ENCODE measurements around the gene ULBP1. TPM values are rescaled to one million over a fixed set of nuclear protein-coding genes. Genes with fewer than 3 reads are reported as not detected.
"Not testable (repeated sequence)": the region's sequence is repeated elsewhere in the genome, so short reads cannot be mapped to it uniquely, and the experiment has no call there.

The ULBP1 gene
- total RNA-seq, 1 experiment from 2014 or later: not detected

GRCh38 chr6:149941583-149942460 is 21.9 kb upstream of the ULBP1 start, which contains the start of gene ULBP2:
Gene ULBP2 (plus strand): TSS chr6:149942014. CDS start chr6:149942073, 59 bp downstream.
- ChIA-PET CTCF (interaction anchor here (0.6 to 1.3 kb wide), 2 partner anchors 75 to 127 kb away, joined by 3 to 5 read pairs; no protein-coding TSS in a partner anchor), POLR2A (no interaction called here)
- TF ChIP-seq CTCF (IDR thresholded peaks at IDR 0.05; ENCODE audit: unreplicated experiment): no peak
- peak; percentile 96 for DNase-seq (ENCODE audit: unreplicated experiment)
- Mint-ChIP-seq H3K4me1 (ENCODE audit: insufficient read depth, unreplicated experiment) (peaks cover 11% of the 10 kb centered on the region), H3K36me3 (ENCODE audit: insufficient read depth, unreplicated experiment) (peaks cover 4% of the 10 kb centered on the region), H3K4me3 (ENCODE audit: unreplicated experiment) (peak within 1 kb of the TSS; percentile 81), H3K27ac (ENCODE audit: low read depth, unreplicated experiment) (no peak within 1 kb of the TSS), H3K9me3 (ENCODE audit: unreplicated experiment) (no peaks in the 10 kb centered on the region), H3K27me3 (ENCODE audit: insufficient read depth, unreplicated experiment) (peaks cover 10% of the 10 kb centered on the region)
- BruUV-seq (replicated peaks): TSS peak; percentile 42
- intact Hi-C loops (cut with micrococcal nuclease): no loop called here

DNA sequence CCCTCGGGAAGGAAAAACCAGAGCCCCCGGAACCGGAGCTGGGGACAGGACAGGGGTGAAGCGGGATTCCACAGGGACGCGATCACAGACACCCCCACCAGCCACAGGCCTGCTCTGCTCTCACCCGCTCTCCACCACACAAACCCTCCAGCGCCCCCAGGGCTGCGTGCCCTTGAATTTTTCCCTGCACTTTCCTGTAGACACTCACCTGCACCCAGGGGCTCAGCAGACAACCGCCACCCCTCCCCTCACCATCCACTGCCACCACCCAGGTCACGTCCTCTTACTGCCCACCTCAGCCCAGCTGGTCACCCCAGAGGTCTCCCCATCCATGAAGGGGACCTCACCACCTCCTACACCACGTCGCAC is 21.3 kb upstream of the ULBP1 start:
- CTCF ChIA-PET: interaction anchor here (1.3 kb wide), 1 partner anchor 108 kb away, joined by 3 read pairs; no protein-coding TSS in a partner anchor
- DNase-seq (ENCODE audit: unreplicated experiment): no peak
- Mint-ChIP-seq H3K27ac (ENCODE audit: low read depth, unreplicated experiment) (no peak overlapping the region), H3K36me3 (ENCODE audit: insufficient read depth, unreplicated experiment) (peaks cover 6% of the 10 kb centered on the region), H3K27me3 (ENCODE audit: insufficient read depth, unreplicated experiment) (peaks cover 10% of the 10 kb centered on the region), H3K4me1 (ENCODE audit: insufficient read depth, unreplicated experiment) (peaks cover 11% of the 10 kb centered on the region), H3K9me3 (ENCODE audit: unreplicated experiment) (no peaks in the 10 kb centered on the region), H3K4me3 (ENCODE audit: unreplicated experiment) (peak overlapping the region; percentile 81)
- no TSS peak for BruUV-seq (replicated peaks)
- intact Hi-C loops (cut with micrococcal nuclease): no loop called here
- POLR2A ChIA-PET: no interaction called here
- no peak for TF ChIP-seq CTCF (IDR thresholded peaks at IDR 0.05; ENCODE audit: unreplicated experiment)

GRCh38 chr6:149943321-149943720 is 20.4 kb upstream of the ULBP1 start:
- peaks cover 12% of the 10 kb centered on the region for H3K36me3 Mint-ChIP-seq (ENCODE audit: insufficient read depth, unreplicated experiment)
- H3K27ac Mint-ChIP-seq (ENCODE audit: low read depth, unreplicated experiment); DNase-seq (ENCODE audit: unreplicated experiment); POLR2A ChIA-PET; H3K9me3 Mint-ChIP-seq (ENCODE audit: unreplicated experiment); intact Hi-C loops (cut with micrococcal nuclease); H3K27me3 Mint-ChIP-seq (ENCODE audit: insufficient read depth, unreplicated experiment); BruUV-seq (replicated peaks): not testable (repeated sequence)
- CTCF ChIA-PET: interaction anchor here (1.3 kb wide), 1 partner anchor 109 kb away, joined by 3 read pairs; no protein-coding TSS in a partner anchor
- peaks cover 11% of the 10 kb centered on the region for H3K4me1 Mint-ChIP-seq (ENCODE audit: insufficient read depth, unreplicated experiment)
- peak overlapping the region; percentile 81 for H3K4me3 Mint-ChIP-seq (ENCODE audit: unreplicated experiment)

- H3K27me3 Mint-ChIP-seq (ENCODE audit: insufficient read depth, unreplicated experiment); intact Hi-C loops (cut with micrococcal nuclease); DNase-seq (ENCODE audit: unreplicated experiment); POLR2A ChIA-PET; H3K9me3 Mint-ChIP-seq (ENCODE audit: unreplicated experiment); H3K4me3 Mint-ChIP-seq (ENCODE audit: unreplicated experiment); BruUV-seq (replicated peaks); CTCF ChIA-PET; H3K4me1 Mint-ChIP-seq (ENCODE audit: insufficient read depth, unreplicated experiment); H3K27ac Mint-ChIP-seq (ENCODE audit: low read depth, unreplicated experiment): not testable (repeated sequence)
- peaks cover 12% of the 10 kb centered on the region for H3K36me3 Mint-ChIP-seq (ENCODE audit: insufficient read depth, unreplicated experiment)
These were observed 18.5 kb upstream of the ULBP1 start for GRCh38 chr6:149945276-149945675.

- H3K9me3 Mint-ChIP-seq (ENCODE audit: unreplicated experiment); H3K4me3 Mint-ChIP-seq (ENCODE audit: unreplicated experiment); H3K4me1 Mint-ChIP-seq (ENCODE audit: insufficient read depth, unreplicated experiment); CTCF ChIA-PET; intact Hi-C loops (cut with micrococcal nuclease); BruUV-seq (replicated peaks); H3K27ac Mint-ChIP-seq (ENCODE audit: low read depth, unreplicated experiment); H3K27me3 Mint-ChIP-seq (ENCODE audit: insufficient read depth, unreplicated experiment); POLR2A ChIA-PET; DNase-seq (ENCODE audit: unreplicated experiment): not testable (repeated sequence)
- H3K36me3 Mint-ChIP-seq (ENCODE audit: insufficient read depth, unreplicated experiment): peaks cover 12% of the 10 kb centered on the region
These were observed 17.1 kb upstream of the ULBP1 start for GRCh38 chr6:149946631-149947030.

GRCh38 chr6:149947533-149947932 is 16.2 kb upstream of the ULBP1 start:
- H3K27ac Mint-ChIP-seq (ENCODE audit: low read depth, unreplicated experiment); DNase-seq (ENCODE audit: unreplicated experiment); BruUV-seq (replicated peaks); H3K4me1 Mint-ChIP-seq (ENCODE audit: insufficient read depth, unreplicated experiment); H3K4me3 Mint-ChIP-seq (ENCODE audit: unreplicated experiment); H3K9me3 Mint-ChIP-seq (ENCODE audit: unreplicated experiment); CTCF ChIA-PET; POLR2A ChIA-PET; intact Hi-C loops (cut with micrococcal nuclease): not testable (repeated sequence)
- peaks cover 12% of the 10 kb centered on the region for H3K36me3 Mint-ChIP-seq (ENCODE audit: insufficient read depth, unreplicated experiment)
- H3K27me3 Mint-ChIP-seq (ENCODE audit: insufficient read depth, unreplicated experiment): peaks cover 16% of the 10 kb centered on the region

Data from MCF 10A (cell line).